GM12874 (cell line): ENCODE measurements around the gene UAP1L1.

Experiments used
- TF ChIP-seq, protein P1 (sequence below): IDR thresholded peaks from 2 replicates; pipeline ENCODE4 v1.5.1; 2011; ENCODE audit warnings: low read depth, mild to moderate bottlenecking, control low read depth, low read length, moderate library complexity; ENCODE audit not compliant: insufficient read depth

UAP1L1 gene

DNA sequence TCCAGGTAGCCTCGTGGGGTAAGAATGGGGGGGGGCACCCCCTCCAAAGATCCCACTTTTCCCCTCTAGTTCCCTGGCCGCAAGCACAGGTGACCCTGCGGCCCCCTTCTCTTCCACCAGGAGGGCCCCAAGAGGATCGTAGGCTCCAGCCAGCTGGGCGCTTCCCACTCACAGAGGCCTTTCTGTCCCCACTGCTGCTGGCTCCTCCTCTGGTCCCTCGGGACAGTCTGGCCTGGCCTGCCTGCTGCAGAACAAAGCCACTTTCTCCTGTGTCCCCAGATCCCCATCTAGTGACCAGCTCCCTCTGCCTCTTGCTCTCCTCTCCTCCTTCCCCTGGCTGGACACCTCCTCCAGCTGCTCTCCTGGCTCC is 6.4 kb upstream of the UAP1L1 start:
- TF ChIP-seq, protein P1, sequence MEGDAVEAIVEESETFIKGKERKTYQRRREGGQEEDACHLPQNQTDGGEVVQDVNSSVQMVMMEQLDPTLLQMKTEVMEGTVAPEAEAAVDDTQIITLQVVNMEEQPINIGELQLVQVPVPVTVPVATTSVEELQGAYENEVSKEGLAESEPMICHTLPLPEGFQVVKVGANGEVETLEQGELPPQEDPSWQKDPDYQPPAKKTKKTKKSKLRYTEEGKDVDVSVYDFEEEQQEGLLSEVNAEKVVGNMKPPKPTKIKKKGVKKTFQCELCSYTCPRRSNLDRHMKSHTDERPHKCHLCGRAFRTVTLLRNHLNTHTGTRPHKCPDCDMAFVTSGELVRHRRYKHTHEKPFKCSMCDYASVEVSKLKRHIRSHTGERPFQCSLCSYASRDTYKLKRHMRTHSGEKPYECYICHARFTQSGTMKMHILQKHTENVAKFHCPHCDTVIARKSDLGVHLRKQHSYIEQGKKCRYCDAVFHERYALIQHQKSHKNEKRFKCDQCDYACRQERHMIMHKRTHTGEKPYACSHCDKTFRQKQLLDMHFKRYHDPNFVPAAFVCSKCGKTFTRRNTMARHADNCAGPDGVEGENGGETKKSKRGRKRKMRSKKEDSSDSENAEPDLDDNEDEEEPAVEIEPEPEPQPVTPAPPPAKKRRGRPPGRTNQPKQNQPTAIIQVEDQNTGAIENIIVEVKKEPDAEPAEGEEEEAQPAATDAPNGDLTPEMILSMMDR: no peak

DNA sequence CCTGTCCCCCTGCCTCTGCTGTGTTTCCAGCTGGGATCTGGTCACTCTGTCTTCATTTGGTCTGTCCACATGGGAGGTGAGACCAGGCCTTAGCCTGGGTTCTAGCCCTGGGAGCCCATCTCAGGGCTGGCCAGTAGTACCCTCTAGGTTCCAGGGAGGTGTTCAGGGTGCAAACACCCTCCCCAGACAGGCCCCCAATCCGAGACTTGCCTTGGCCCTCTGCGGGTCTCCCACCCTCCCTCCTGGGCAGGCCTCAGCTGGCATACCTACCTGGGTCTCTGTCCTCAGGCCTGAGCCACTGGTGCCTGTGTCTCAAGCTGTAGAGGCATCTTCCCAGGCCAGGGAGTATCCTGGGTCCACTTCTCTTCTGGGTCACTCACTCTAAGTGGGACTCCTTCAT is 6.0 kb upstream of the UAP1L1 start:
- TF ChIP-seq, protein P1: no peak

DNA sequence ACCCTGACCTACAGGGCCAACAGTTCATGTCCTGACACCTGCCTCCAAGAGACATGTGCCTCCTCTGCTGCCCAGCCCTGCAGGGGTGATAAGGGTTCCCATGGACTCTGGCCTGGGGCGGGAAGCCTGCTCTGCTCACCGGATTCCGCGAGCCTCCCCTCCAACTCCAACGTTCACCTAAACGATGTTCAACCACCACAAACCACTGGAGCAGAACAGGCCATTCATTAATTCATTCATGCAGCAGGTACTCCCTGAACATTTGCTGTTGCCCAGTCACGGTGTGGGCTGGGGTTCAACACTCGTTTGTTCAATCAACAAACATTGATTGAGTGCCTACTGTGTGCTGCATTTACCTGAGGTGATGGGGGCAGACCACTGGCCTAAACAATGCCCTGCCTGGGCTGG is 3.3 kb upstream of the UAP1L1 start:
- TF ChIP-seq, protein P1: no peak

GRCh38 chr9:137074657-137075274 is 2.6 kb upstream of the UAP1L1 start:
- TF ChIP-seq, protein P1: no peak

DNA sequence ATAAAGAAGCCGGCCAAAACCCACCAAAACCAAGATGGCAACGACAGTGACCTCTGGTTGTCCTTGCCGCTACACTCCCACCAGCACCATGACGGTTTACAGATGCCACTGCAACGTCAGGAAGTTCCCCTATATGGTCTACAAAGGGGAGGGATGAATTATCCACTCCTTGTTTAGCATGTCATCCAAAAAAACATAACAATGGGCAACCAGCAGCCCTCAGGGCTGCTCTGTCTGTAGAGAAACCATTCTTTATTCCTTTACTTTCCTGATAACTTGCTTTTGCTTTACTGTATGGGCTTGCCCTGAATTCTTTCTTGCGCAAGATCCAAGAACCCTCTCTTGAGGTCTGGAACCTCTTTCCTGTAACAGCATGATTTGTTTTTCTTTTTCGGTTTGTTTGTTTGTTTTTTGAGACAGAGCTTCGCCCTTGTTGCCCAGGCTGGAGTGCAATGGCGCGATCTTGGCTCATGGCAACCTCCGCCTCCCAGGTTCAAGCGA is 2.0 kb upstream of the UAP1L1 start:
- TF ChIP-seq, protein P1: no peak

DNA sequence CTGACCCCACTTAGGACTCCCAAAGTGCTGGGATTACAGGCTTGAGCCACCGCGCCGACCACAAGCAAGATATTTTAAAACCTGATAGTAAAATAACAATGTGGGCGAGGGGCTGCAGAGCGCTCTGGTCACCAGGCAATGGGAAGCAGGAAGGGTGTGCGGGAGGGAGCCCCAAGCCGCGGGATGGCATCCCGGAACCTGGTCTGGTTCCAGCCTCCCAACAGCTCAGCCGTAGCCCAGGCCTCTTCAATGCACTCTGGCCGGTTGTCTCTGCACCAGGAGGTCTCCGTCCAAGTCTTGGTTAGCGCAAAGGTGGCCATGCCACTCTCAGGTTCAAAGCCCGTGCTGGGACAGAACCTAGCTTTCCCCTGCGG is 694 bp upstream of the UAP1L1 start:
- TF ChIP-seq, protein P1: no peak

DNA sequence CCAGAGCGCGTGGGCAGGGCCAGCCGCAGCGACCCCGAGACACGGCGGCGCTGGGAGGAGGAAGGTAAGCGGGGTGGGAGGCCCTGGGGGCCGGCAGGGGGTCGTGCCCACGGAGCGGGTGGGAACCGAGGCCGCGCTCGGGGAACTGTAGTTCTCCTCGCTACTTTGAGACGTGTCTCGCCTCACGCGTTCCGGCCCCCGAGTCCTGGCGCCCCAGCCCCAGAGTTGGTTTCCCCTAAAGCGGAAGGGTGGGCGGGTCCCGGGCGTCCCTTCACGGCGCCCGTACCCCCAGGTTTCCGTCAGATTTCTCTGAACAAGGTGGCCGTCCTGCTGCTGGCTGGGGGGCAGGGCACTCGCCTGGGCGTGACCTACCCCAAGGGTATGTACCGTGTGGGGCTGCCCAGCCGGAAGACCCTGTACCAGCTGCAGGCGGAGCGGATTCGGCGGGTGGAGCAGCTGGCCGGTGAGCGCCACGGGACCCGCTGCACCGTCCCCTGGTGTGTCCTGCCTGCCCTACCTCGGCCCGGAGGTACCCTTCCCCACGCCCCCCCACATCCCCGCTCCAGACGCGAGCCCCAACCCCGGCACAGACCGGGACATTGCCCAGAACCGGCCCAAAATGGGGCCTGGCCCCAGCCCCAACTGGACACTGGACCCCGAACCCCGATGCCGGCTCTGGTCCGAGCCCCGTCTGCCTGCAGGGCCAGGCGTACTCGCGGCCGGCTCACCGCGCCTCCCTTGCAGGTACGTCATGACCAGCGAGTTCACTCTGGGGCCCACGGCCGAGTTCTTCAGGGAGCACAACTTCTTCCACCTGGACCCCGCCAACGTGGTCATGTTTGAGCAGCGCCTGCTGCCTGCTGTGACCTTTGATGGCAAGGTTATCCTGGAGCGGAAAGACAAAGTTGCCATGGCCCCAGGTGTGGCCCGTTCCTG is 709 bp downstream of the UAP1L1 start:
- TF ChIP-seq, protein P1: no peak
